Retinal pigment epithelial cell (primary cell): ENCODE data around the gene TACO1.

Source experiments
- DNase-seq: peaks from one replicate; pipeline ENCODE4 v3.0.0-alpha.2; 2010; ENCODE audit warnings: low read depth
- H3K4me3 ChIP-seq: 2 replicates; pipeline ENCODE4 v1.5.1; 2011; ENCODE audit warnings: mild to moderate bottlenecking, low read length, control low read depth, moderate library complexity
- CTCF ChIP-seq: conservative IDR thresholded peaks from 2 replicates; pipeline ENCODE4 v1.5.1; 2011; ENCODE audit warnings: low read depth, low read length, control low read depth, inconsistent platforms

TACO1 gene

DNA sequence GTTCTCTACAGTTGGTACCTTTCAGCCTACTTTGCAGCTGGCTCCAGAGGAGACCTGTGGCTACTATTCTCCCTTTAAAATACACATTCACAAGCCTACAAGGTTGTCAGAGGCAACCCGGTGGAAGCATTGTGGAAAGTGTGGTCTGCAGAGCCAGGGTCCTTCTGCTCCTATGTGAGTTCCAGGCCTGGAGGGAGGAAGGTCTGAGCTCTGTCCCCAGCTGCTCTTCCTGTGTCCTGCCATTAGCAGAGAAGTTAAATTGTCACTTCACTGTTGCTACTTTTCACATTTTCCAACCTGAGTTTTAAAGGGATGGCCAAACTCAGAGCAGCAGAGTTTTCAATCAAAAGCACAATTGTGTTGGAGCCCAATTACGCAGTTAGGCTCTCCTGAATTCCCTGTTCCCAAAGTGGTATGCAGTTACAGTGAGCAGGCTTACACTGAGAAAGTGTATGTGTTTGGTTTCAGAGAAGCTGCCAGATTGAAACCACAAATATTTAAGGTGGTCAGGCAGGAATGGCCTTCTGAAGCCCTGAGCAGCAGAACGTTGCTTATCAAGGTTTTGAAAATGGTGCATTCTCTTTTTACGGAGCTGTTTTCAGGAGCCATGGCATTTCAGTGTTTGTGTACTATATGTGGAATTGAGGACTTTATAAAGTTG lies 46.5 kb downstream of the TACO1 start:
- DNase-seq: peak; percentile 51
- no peak for TF ChIP-seq CTCF
- no peak overlapping the region for H3K4me3 ChIP-seq

- no peak overlapping the region for H3K4me3 ChIP-seq
- TF ChIP-seq CTCF: no peak
- no peak for DNase-seq
Observed at GRCh38 chr17:63647936-63648335, 47.2 kb downstream of the TACO1 start.

DNA sequence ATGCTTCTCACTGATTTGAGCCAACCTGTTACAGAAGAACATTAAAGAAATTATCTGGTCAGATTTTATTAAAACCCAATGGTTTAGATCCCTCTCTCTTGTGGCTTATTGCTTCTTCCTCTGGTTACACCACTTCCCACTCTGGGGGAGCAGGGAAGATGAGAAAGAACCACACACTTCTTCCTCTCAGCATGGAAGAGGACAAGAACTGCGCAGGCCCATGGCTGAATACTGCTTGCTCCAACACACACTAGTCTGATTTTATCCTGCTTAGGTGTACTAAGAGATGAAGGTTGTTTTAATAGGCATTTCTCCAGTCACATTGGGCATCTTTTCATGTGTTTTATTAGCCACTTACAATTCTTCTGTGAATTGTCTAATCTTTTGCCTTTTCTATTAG lies 49.1 kb downstream of the TACO1 start:
- H3K4me3 ChIP-seq: no peak overlapping the region
- no peak for DNase-seq
- no peak for TF ChIP-seq CTCF

DNA sequence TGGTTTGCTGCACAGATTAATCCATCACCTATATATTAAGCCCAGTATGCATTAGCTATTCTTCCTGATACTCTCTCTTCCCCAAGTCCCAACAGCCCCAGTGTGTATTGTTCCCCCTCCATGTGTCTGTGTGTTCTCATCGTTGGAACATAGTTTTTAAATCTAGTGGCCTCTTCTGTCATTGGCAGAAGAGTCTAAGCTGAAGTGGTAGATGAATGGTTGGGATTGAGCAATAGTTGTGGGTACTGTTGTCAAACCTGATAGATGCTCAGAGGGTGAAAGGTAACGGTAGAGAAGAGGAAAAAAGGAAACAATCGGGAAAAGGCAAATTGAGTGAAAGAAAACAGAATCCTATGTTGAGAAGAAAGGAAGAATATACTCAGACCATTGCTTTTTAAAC lies 51.4 kb downstream of the TACO1 start:
- DNase-seq: no peak
- TF ChIP-seq CTCF: no peak
- no peak overlapping the region for H3K4me3 ChIP-seq

GRCh38 chr17:63653050-63653449 lies 52.4 kb downstream of the TACO1 start:
- no peak overlapping the region for H3K4me3 ChIP-seq
- DNase-seq: peak; percentile 27
- no peak for TF ChIP-seq CTCF

DNA sequence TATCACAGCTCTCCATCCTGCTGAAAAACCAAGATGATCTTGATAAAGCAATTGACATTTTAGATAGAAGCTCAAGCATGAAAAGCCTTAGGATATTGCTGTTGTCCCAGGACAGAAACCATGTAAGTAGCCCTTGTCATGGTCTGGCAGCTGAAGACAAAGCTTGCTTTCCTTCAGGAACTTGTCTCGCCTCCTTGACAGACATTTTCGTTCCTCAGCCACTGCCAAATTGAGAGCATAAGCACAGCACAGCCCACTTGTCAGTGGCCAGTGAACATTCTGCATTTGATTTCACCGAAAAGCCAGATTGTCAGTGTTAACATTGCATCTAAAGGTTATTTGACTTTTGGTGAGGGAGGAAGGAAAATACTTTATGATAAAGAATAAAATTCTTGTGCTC lies 57.1 kb downstream of the TACO1 start:
- TF ChIP-seq CTCF: no peak
- no peak overlapping the region for H3K4me3 ChIP-seq
- DNase-seq: no peak
